Caco-2 (cell line): ENCODE data around the gene GRID1. TPM values are rescaled to one million over a fixed set of nuclear protein-coding genes. Genes with fewer than 3 reads are reported as not detected.

Source experiments
- BruUV-seq: library from RNA; stranded (reverse); fragments of 400-500 nt; replicated peaks from 2 replicates; lab custom pipeline; 2021; lab: Mats Ljungman, UMichigan
- CTCF ChIA-PET: fragments of 300-600 bp; sonication (Branson Sonifier 250); formaldehyde crosslinking; loops from one replicate; lab custom pipeline; 2022; ENCODE audit warnings: antibody characterized with exemption; lab: Charles Lee
- POLR2A ChIA-PET: fragments of 300-600 bp; sonication (Branson Sonifier 250); formaldehyde crosslinking; loops from one replicate; lab custom pipeline; 2022; ENCODE audit warnings: antibody characterized with exemption; lab: Charles Lee
- DNase-seq, 2 experiments: peaks; one replicate each; pipeline versions ENCODE4 v3.0.0 to v3.0.0-alpha.2; 2020 to 2022
- H3K27me3 ChIP-seq: replicated peaks from 2 replicates; pipeline ENCODE4 v1.6.0; 2011; ENCODE audit warnings: low read length; ENCODE audit not compliant: control insufficient read depth, insufficient read depth
- H3K36me3 ChIP-seq: 2 replicates; pipeline ENCODE4 v1.5.1; 2011; ENCODE audit warnings: low read length; ENCODE audit not compliant: control insufficient read depth, insufficient read depth
- H3K4me1 ChIP-seq: fragments of 250-450 bp; sonication (Bioruptor Pico); 2 replicates; pipeline ENCODE4 v1.5.1; 2020; ENCODE audit warnings: mild to moderate bottlenecking
- H3K4me3 ChIP-seq: 2 replicates; pipeline ENCODE4 v1.5.1; 2011; ENCODE audit warnings: low read depth, mild to moderate bottlenecking, control low read depth, low read length
- H3K9me3 ChIP-seq: fragments of 250-450 bp; sonication (Bioruptor Pico); 2 replicates; pipeline ENCODE4 v1.5.1; 2020; ENCODE audit warnings: mild to moderate bottlenecking, moderate library complexity
- H3K27ac Mint-ChIP-seq: one replicate; pipeline ENCODE4 v1.8.0; 2022; ENCODE audit warnings: mixed read lengths; ENCODE audit not compliant: unreplicated experiment
- H3K27me3 Mint-ChIP-seq: one replicate; pipeline ENCODE4 v1.8.0; 2022; ENCODE audit warnings: mixed read lengths; ENCODE audit not compliant: insufficient read depth, unreplicated experiment
- H3K36me3 Mint-ChIP-seq: one replicate; pipeline ENCODE4 v1.8.0; 2022; ENCODE audit warnings: mild to moderate bottlenecking, mixed read lengths; ENCODE audit not compliant: insufficient read depth, unreplicated experiment
- H3K4me1 Mint-ChIP-seq: one replicate; pipeline ENCODE4 v1.8.0; 2022; ENCODE audit warnings: low read depth, mixed read lengths; ENCODE audit not compliant: unreplicated experiment
- H3K4me3 Mint-ChIP-seq: one replicate; pipeline ENCODE4 v1.8.0; 2022; ENCODE audit warnings: mild to moderate bottlenecking, moderate library complexity, mixed read lengths; ENCODE audit not compliant: unreplicated experiment
- H3K9me3 Mint-ChIP-seq: one replicate; pipeline ENCODE4 v1.8.0; 2022; ENCODE audit warnings: mixed read lengths; ENCODE audit not compliant: unreplicated experiment
- CTCF ChIP-seq, 2 experiments: fragments of 200-600 bp in 1 of 2; IDR thresholded peaks; 1 replicate in 1 of 2; 2 replicates in 1 of 2; pipeline versions ENCODE4 v1.5.1 to v1.8.0; 2011 to 2022; ENCODE audit warnings: antibody characterized with exemption in 1 of 2, control low read depth in 1 of 2, inconsistent platforms in 1 of 2, low read depth in 1 of 2, low read length in 1 of 2, mild to moderate bottlenecking in 1 of 2, moderate library complexity in 1 of 2; ENCODE audit not compliant: insufficient read depth in 1 of 2, severe bottlenecking in 1 of 2, unreplicated experiment in 1 of 2
- intact Hi-C: fragments of 100-400 bp; cut with micrococcal nuclease; formaldehyde crosslinking; loops from one replicate; pipeline ENCODE4 v1.10.0; 2022; ENCODE audit not compliant: unreplicated experiment
- total RNA-seq: library from RNA; stranded (reverse); gene quantifications from 2 replicates; pipeline ENCODE4 v1.2.3, GENCODE V29; 2022

GRID1 gene
- total RNA-seq, 1 experiment from 2014 or later: 8.0 TPM

DNA sequence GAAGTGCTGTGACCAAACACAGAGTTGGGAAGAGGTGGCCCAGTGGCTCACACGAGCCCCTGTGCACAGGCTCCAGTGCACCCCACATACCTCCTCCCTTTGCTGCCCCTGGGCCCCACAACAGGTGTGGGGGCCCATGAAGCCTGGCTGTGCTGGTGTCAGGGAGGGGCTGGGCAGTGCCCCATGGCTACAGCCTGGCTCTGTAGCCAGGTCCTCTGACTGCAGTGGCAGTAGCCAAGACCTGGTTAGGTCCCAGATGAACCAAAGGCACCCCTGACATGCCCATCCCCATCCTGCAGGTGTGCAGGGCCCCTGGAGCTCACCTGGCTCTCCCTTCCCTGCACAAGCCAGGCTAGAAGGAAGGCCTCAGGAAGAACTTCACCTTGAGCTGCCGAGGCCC is 176.3 kb downstream of the GRID1 start:
- intact Hi-C loops: no loop called here
- H3K4me3 Mint-ChIP-seq: no peak overlapping the region
- no peaks in the 10 kb centered on the region for H3K36me3 Mint-ChIP-seq
- no peak overlapping the region for H3K4me3 ChIP-seq
- H3K4me1 Mint-ChIP-seq: no peaks in the 10 kb centered on the region
- BruUV-seq: no TSS peak
- ChIA-PET POLR2A (no interaction called here), CTCF (no interaction called here)
- no peak overlapping the region for H3K27ac Mint-ChIP-seq
- no peak for DNase-seq
- TF ChIP-seq CTCF (IDR thresholded peaks at IDR 0.05; ENCODE audit: insufficient read depth in 1 of 2, low read depth in 1 of 2, low read length in 1 of 2, severe bottlenecking in 1 of 2, unreplicated experiment in 1 of 2): no peak
- no peaks in the 10 kb centered on the region for H3K9me3 ChIP-seq
- peaks cover 8% of the 10 kb centered on the region for H3K27me3 Mint-ChIP-seq
- H3K27me3 ChIP-seq: no peaks in the 10 kb centered on the region
- H3K9me3 Mint-ChIP-seq: no peaks in the 10 kb centered on the region
- no peaks in the 10 kb centered on the region for H3K36me3 ChIP-seq
- no peaks in the 10 kb centered on the region for H3K4me1 ChIP-seq

DNA sequence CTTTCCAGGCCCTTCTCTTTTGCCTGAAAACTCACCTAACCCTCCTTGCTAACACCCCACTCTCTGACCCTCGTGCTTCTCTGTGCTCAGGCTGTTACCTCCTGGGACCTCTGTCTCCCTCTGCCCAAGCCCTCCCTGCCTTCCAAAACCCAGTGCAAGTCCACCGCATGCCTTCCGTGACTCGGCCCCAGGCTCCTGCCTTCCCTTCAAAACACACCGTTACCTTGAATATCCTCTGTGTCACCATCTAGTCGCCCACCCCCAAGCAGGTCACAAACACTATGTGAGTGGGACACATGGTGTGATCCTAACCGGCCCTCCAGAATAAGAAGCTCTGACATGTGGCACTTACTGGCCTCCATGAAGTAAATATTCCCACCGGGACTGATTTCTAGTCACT is 176.7 kb downstream of the GRID1 start:
- H3K36me3 Mint-ChIP-seq: no peaks in the 10 kb centered on the region
- peaks cover 8% of the 10 kb centered on the region for H3K27me3 Mint-ChIP-seq
- BruUV-seq: no TSS peak
- ChIA-PET CTCF (no interaction called here), POLR2A (no interaction called here)
- no peak overlapping the region for H3K4me3 Mint-ChIP-seq
- H3K4me1 Mint-ChIP-seq: no peaks in the 10 kb centered on the region
- Histone ChIP-seq H3K4me3 (no peak overlapping the region), H3K9me3 (no peaks in the 10 kb centered on the region), H3K27me3 (no peaks in the 10 kb centered on the region), H3K36me3 (no peaks in the 10 kb centered on the region), H3K4me1 (no peaks in the 10 kb centered on the region)
- no peak for DNase-seq
- H3K9me3 Mint-ChIP-seq: no peaks in the 10 kb centered on the region
- intact Hi-C loops: no loop called here
- H3K27ac Mint-ChIP-seq: no peak overlapping the region
- no peak for TF ChIP-seq CTCF (IDR thresholded peaks at IDR 0.05; ENCODE audit: insufficient read depth in 1 of 2, low read depth in 1 of 2, low read length in 1 of 2, severe bottlenecking in 1 of 2, unreplicated experiment in 1 of 2)

DNA sequence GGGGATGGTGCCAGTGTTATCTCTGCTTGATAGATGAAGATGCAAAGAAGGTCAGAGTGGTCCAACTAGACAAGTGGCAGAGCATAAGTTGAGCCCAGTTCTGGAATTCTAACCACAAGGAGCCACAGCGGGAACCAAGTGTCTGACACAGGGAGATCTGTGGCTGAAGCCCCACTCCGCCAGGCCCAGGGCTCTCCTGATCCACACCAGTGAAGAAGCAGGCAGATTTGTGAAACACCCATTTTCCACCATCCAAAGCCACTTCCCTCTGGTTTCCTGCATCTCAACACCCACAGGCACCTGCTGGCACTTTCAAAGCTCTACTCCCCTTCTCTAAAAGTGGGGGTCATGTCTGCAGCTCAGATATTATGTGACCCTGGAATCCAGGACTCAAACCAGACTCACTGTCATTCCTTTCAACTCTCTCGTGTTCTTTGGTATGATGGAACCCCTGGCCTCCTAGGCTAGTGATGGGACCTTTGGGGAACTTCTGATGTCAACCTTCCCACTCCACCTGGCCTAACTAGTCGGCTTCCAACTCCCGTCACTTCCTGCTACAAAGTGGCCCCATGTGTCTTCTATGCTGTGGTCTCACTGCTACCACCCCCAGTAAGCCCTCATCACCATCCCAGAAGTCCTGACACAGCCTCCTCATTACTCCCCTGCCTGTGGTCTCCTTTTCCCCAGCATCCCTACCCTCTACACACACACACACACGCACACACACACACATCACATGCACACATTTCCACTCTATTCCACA is 177.6 kb downstream of the GRID1 start:
- ChIA-PET POLR2A (no interaction called here), CTCF (no interaction called here)
- Histone ChIP-seq H3K4me1 (no peaks in the 10 kb centered on the region), H3K27me3 (no peaks in the 10 kb centered on the region), H3K9me3 (no peaks in the 10 kb centered on the region), H3K36me3 (no peaks in the 10 kb centered on the region), H3K4me3 (no peak overlapping the region)
- no peak for DNase-seq
- H3K27ac Mint-ChIP-seq: no peak overlapping the region
- no peak overlapping the region for H3K4me3 Mint-ChIP-seq
- no peaks in the 10 kb centered on the region for H3K9me3 Mint-ChIP-seq
- intact Hi-C loops: no loop called here
- BruUV-seq: no TSS peak
- no peaks in the 10 kb centered on the region for H3K36me3 Mint-ChIP-seq
- H3K4me1 Mint-ChIP-seq: no peaks in the 10 kb centered on the region
- no peak for TF ChIP-seq CTCF (IDR thresholded peaks at IDR 0.05; ENCODE audit: insufficient read depth in 1 of 2, low read depth in 1 of 2, low read length in 1 of 2, severe bottlenecking in 1 of 2, unreplicated experiment in 1 of 2)
- H3K27me3 Mint-ChIP-seq: peaks cover 8% of the 10 kb centered on the region
